SH-SY5Y (cell line): ENCODE results near the gene HOXA11.

Source experiments
- GATA2 ChIP-seq: IDR thresholded peaks from 2 replicates; pipeline ENCODE4 v1.6.1; 2011; ENCODE audit warnings: mild to moderate bottlenecking, low read depth, low read length
- GATA3 ChIP-seq: IDR thresholded peaks from 2 replicates; pipeline ENCODE4 v1.6.1; 2011; ENCODE audit warnings: low read depth, mild to moderate bottlenecking, low read length, moderate library complexity

The HOXA11 gene

DNA sequence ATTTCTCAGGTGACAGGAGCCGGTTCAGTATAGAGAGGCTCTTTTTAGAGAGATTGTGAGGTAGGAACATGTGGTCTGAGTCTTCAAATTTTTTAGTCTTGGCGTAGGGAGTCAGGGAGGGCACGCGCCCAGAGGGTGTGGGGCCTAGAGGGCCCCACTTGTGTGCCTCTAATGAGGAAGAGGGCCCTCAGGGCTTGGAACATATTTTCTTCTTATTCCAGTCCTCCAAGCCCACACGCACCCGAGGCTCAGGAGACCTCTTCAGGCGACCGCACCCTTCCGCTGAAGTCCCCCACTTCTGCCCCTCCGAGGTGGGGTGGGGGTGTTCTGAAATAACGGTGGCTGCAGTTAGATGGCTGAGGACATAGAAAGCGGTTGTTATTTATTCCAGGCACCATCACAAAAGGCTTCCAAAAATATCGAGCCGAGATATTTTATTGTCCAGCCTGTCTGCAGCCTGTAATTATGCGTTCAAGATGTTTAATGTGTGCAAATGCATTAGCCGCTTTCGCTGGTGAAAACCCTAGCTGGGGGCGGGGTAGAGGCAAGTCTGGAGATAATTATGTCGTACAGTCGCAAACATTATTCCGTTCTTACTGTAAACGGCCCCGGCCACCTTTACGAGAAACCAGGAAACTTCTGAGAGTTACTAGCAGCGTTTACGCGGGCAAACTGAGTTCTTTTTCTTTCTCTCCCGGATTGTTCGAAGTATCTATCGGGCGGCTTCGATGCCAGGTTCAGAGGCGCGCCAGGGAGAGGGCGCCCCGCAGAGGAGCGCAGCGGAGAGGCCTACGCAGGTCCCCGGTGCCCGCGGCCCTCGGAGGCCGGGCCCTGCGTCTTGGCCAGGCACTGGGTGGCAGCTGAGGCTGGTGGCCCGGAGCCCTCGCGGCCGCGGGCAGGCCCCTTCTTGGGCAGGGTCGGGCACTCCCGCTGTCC is 27.7 kb upstream of the HOXA11 start:
- no peak for TF ChIP-seq GATA3
- no peak for TF ChIP-seq GATA2

DNA sequence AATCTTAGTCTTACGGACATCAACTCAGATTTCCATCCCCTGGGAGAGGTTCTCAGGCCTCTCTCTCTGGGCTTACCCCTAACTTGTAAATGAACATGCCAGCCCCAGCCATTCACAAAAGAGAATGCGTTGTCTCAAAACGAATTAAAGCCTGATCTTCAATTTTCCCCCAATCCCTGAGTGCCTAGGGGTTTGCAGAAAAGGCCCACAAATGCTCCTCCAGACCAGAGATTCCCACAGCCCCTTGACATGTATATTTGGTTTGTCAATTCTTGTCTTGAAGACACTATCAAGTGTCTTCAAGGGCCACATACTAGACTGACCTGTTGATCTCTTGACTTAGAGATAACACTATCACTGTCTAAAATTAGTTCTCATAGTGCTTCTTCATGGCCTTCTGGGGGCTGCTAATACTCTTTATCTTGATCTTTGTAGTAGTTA is 26.8 kb upstream of the HOXA11 start:
- TF ChIP-seq GATA2 (no peak), GATA3 (no peak)

DNA sequence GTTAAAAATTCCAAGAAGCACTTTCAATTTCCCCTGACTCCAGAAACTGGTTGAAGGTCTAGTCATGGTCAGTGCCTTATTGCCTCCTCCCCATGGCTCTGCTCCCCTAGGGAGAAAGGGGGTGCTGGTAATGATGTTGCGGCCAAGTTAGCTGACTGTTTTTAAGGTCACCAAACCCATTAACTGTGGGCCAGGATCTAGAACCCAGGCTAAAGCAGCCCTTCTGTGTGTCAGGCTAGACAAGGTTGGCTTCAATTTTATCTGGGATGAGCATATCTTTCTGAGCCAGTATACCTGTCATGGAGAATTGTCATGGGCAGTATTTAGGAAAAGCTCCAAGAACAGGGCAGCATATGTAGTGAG is 26.0 kb upstream of the HOXA11 start:
- TF ChIP-seq GATA2 (no peak), GATA3 (no peak)

DNA sequence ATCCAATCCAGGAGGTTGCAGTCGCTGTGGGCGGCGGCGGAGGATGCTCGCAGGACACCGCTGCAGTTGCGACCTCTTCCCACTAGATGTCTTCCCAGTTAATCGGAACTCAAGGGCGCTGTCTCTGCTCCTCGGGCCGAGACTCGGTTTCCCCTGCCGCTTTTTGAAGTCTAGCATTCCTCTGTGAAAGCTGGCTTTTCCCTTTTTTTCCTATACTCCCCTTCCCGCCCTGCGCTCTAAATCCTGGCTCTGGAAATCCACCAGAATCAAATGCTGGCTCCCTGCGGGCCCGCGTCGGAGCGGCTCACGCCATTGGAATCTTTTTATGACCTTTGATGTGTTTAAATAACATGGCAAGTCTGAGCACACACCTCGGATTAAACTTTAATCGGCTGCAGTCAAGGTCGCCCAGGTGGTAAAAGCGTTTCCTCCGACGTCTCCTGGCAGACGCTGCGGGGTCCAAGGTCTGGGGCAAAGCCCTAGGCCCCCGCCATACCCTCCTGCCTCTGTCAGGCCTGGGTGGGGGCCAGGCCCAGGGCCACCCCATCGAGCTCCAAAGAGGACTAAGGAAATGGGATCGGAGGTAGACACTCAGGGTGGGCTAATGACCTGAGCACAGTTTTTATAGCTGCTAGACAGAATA is 25.5 kb upstream of the HOXA11 start:
- TF ChIP-seq GATA3 (no peak), GATA2 (no peak)

DNA sequence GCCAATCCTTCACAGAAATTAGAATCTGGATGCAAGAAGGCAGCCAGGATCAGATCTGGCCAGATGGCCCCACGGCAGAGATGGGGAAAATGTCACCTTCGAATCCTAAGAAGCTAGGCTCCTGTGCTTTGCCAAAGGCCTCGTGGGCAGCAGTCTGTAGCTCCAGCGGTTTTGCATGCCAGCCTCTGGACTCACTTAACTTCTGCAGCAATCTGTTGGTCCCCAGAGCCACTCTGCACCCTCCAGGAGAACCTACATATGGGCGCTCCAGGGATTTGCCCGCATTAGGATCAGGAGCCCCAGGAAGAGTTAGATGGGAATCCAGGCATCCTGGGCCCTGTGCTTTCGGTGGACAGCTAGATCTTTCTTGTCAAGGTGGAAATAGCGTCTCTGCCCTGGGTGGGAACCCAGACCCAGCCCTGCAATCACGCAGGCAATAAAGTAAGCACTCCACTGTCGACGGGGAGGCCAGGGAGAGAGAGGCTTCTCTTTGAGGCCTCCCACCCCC is 25.0 kb upstream of the HOXA11 start:
- no peak for TF ChIP-seq GATA3
- no peak for TF ChIP-seq GATA2

DNA sequence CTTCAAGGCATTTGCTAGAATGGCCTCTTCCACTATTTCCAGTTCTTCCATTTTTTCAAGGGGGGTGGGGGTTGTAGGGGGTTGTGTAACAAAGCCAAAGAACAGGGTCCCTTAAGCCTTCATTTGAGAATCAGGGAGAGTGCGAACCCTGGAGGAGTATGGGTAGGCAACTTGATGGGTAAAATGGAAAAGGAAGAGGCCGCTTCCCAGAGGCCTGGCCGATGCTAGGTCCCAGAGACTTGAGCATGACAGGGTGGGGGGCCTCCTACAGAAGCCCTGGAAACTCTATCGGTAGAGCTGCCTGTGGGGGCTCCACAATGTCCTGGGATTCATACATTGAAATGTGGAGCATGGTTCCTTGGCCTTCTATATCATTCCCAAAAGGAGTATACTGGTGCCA is 24.0 kb upstream of the HOXA11 start:
- TF ChIP-seq GATA3 (no peak), GATA2 (no peak)

DNA sequence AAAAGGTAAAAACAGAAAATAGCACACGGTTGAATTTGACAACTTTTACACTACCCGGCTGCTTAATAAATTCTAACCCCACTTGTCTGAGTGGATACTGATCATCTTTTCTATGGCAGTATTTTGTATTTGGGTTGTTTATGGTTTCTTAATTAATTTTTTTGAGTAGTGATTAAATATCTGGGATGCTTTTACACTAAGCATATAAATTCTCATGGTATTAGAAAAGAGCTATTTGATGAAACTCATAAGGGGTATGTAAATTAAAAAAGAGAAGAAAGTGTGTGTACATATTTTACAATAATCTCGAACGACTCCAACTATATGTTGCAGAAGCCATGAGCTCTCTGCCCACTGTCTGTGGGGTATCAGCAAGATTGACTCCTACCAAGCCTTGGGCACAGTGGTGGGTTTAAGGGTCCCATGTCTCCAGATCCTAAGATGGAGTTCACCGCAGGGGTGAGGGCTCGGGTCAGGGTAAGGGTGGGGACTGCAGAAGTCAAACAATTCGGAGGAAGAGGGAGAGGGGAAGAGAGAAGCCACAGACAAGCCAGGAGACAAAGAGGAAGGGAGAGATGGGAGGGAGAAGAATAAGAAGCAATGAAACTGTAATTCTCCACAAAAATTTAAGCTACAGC is 22.4 kb upstream of the HOXA11 start:
- no peak for TF ChIP-seq GATA2
- TF ChIP-seq GATA3, result no peak

DNA sequence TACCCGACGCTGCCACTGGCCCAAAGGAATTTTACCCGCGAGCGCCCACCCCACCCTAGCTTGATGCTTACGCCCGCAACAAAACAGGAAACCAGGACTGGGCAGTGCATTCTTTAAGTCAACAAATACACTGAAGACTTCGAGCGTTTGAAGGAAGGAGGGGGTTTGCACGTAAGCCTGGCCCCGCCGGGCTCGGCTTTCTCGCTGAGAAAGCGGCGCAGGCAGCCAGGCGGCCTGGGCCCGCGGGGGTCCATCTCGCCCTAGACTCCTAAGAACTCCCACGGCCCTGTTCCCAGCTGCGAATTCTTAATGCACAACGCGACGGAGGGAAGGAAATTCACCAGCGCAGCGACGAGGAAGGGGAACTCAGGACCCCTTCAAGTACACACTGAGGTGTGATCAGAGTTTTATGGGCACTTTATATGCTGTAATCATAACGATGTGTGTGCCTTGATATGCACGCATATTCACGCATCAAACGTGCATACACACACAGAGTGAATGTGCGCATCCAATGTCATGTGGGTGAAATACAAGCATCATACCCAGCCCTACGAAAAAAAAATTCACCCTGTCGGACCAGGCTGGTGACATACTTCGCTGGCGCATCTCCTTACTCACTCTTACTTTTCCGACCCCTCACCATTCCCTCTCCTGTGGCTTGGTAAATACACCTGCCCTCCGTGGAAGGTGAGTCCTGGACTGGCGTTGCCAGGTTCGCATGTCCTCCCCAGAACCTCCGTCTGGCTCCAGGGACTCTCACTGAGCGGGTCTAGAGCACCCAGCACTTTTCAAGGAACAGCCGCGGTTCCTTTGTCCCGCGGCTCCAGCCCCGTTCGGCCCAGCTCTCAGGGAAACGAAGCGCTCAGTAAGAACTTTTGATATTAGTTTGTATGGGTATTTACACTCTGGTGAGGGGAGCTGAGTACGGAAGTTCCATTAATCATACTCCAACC is 20.6 kb upstream of the HOXA11 start:
- TF ChIP-seq GATA3, result no peak
- no peak for TF ChIP-seq GATA2

DNA sequence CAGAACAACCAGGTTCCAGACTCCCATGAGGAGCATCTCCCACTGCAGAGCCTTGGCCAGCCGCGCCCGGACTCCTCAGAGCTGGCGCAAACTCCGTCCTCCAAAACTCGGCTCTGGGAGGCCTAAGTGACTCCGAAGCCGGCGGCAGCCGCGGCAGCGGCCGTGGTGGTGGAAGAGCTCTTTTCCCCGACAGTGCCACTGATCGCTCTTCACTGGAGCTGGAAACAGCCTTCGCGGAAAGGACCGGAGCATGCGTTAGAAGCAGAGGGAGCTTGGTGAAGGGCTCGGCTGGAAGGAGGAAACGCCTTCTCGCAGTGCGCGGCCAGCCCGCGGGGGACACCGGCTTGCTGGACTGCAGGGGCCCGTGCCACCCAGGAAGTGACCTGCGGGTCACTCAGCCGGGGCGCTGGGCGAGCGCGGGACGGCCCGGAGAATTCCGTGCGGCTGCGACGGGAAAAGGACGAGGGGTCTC is 19.9 kb upstream of the HOXA11 start:
- TF ChIP-seq GATA3 (no peak), GATA2 (no peak)

DNA sequence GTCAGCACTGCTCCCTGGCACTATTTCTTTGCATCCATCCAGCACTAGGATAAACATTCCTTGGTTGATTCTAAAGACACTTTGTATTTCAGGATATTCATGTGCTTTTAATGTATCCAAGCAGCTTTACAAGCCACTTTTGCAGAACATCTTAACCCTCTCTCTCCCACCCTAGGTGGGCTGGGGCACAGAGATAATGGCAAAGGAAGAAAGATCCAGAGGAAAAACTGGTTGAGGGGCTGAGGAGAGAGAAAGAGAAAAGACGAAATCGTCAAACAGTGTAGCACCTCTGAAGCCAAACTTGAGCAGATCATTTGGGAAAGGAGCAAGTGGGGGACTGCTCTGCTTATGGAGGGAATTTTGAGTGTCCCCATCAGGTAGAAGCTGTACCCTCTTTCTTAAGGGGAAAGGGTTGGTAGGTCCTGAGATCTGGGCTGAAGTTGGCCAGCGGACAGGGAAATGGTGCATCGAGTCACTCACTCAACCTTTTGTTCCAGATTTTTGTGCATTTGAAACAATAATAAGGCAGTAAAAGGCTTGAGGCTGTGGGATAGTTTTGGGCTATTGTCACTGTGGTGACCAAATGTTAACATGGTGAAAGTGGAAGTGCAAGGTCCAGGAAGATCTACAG is 19.0 kb upstream of the HOXA11 start:
- TF ChIP-seq GATA3 (no peak), GATA2 (no peak)

DNA sequence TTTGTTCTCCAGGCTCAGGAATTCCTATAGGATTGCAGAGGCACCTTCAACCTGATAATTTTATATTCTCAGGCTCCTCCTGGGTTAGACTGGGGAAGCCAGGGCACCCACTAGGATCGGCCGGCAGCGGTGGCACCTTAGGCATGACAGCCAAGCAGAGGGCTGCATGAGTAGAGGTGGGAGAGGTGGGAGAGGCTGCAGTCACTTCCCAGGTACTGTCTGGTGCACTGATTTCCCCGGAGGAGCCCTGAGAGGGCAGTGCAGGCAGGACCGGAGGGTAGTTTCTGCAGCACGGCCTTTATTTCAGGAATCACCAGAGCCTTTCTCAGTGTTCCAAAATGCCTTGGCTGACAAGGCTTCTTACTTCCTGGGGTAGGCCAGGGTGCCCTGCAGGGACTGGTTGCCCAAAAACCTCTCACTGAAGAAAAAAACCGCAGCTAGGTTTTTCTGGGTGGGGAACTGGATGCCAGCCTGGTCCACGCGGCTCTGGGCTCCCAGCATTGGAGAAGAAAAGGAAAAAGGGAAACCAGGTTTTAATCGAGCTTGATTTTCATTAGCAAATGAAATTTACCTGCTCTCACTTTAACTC is 18.4 kb upstream of the HOXA11 start:
- TF ChIP-seq GATA2, result no peak
- no peak for TF ChIP-seq GATA3

DNA sequence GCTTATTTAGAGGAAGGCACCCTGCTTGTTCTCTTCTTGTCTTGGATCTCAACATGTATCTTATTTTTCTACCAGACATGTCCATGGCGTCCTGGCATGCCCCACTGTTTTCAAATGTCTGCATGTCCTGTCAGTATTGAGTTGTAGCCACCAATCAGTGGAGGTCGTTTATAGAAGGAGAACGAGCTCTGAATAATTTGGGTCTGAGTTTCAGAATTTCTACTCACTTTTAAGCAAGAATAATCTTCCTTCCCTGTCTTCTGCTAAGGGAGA is 17.8 kb upstream of the HOXA11 start:
- no peak for TF ChIP-seq GATA3
- no peak for TF ChIP-seq GATA2
